HEK293 (cell line): Measurements from ENCODE around the gene VPS50.

Experiments used
- CTCF ChIA-PET: fragments of 350-600 bp; formaldehyde crosslinking; extraction: SDS; loops from one replicate; lab custom pipeline; 2021; ENCODE audit warnings: antibody characterized with exemption; lab: Yijun Ruan, JAX
- POLR2A ChIA-PET: fragments of 300-600 bp; formaldehyde crosslinking; extraction: SDS; loops from one replicate; lab custom pipeline; 2020; ENCODE audit warnings: antibody characterized with exemption, inconsistent platforms; lab: Yijun Ruan, JAX
- H3K27ac ChIP-seq: fragments of 200-500 bp; sonication (Bioruptor generic); 2 replicates; pipeline ENCODE4 v1.5.1; 2014; ENCODE audit warnings: low read depth, low read length, control low read depth, inconsistent platforms; ENCODE audit errors: extremely low read depth
- H3K36me3 ChIP-seq, 2 experiments: fragments of 200-500 bp in 1 of 2; sonication (Bioruptor generic) in 1 of 2; 1 replicate in 1 of 2; 2 replicates in 1 of 2; pipeline ENCODE4 v1.5.1; 2014 to 2017; ENCODE audit warnings: inconsistent platforms in 2 of 2, low read length in 2 of 2; ENCODE audit not compliant: control insufficient read depth in 2 of 2, insufficient read depth in 1 of 2
- H3K4me1 ChIP-seq: fragments of 200-500 bp; sonication (Bioruptor generic); 2 replicates; pipeline ENCODE4 v1.5.1; 2014; ENCODE audit warnings: mild to moderate bottlenecking, low read length, inconsistent platforms; ENCODE audit not compliant: control insufficient read depth, insufficient read depth
- H3K4me3 ChIP-seq: 2 replicates; pipeline ENCODE4 v1.5.1; 2011; ENCODE audit warnings: low read depth, mild to moderate bottlenecking, control low read depth, low read length, moderate library complexity
- H3K9me3 ChIP-seq: fragments of 200-500 bp; sonication (Bioruptor generic); 2 replicates; pipeline ENCODE4 v1.5.1; 2014; ENCODE audit warnings: low read depth, low read length, inconsistent platforms; ENCODE audit not compliant: control insufficient read depth, insufficient read depth
- FEZF1 ChIP-seq: fragments of 450-650 bp; formaldehyde crosslinking; IDR thresholded peaks from 2 replicates; pipeline ENCODE4 v1.5.1; 2016; ENCODE audit warnings: missing biosample characterization, missing genetic modification characterization
- GLI4 ChIP-seq: fragments of 450-650 bp; formaldehyde crosslinking; IDR thresholded peaks from 2 replicates; pipeline ENCODE4 v1.5.1; 2016; ENCODE audit warnings: missing biosample characterization, missing genetic modification characterization
- INSM2 ChIP-seq: fragments of 450-650 bp; formaldehyde crosslinking; IDR thresholded peaks from 2 replicates; pipeline ENCODE4 v1.5.1; 2016; ENCODE audit warnings: missing biosample characterization, missing genetic modification characterization
- OVOL3 ChIP-seq: fragments of 450-650 bp; formaldehyde crosslinking; IDR thresholded peaks from 2 replicates; pipeline ENCODE4 v1.5.1; 2016; ENCODE audit warnings: missing biosample characterization, missing genetic modification characterization
- PATZ1 ChIP-seq: fragments of 450-650 bp; formaldehyde crosslinking; IDR thresholded peaks from 2 replicates; pipeline ENCODE4 v1.5.1; 2016; ENCODE audit warnings: missing biosample characterization, missing genetic modification characterization
- YY2 ChIP-seq: fragments of 450-650 bp; formaldehyde crosslinking; IDR thresholded peaks from 2 replicates; pipeline ENCODE4 v1.5.1; 2016; ENCODE audit warnings: missing biosample characterization, missing genetic modification characterization
- ZNF138 ChIP-seq: fragments of 450-650 bp; formaldehyde crosslinking; IDR thresholded peaks from 2 replicates; pipeline ENCODE4 v1.5.1; 2016; ENCODE audit warnings: missing biosample characterization, missing genetic modification characterization, borderline replicate concordance
- ZNF169 ChIP-seq: fragments of 450-650 bp; formaldehyde crosslinking; IDR thresholded peaks from 2 replicates; pipeline ENCODE4 v1.5.1; 2016; ENCODE audit warnings: missing biosample characterization, missing genetic modification characterization
- ZNF184 ChIP-seq: fragments of 450-650 bp; IDR thresholded peaks from 2 replicates; pipeline ENCODE4 v1.5.1; 2018; ENCODE audit warnings: missing biosample characterization, mild to moderate bottlenecking, missing genetic modification characterization
- ZNF248 ChIP-seq: fragments of 450-650 bp; formaldehyde crosslinking; IDR thresholded peaks from 2 replicates; pipeline ENCODE4 v1.5.1; 2017; ENCODE audit warnings: missing biosample characterization, missing genetic modification characterization
- ZNF266 ChIP-seq: fragments of 450-650 bp; formaldehyde crosslinking; IDR thresholded peaks from 2 replicates; pipeline ENCODE4 v1.5.1; 2016; ENCODE audit warnings: missing biosample characterization, missing genetic modification characterization, low read depth
- ZNF311 ChIP-seq: fragments of 450-650 bp; formaldehyde crosslinking; IDR thresholded peaks from 2 replicates; pipeline ENCODE4 v1.5.1; 2017; ENCODE audit warnings: missing biosample characterization, missing genetic modification characterization, borderline replicate concordance
- ZNF362 ChIP-seq: fragments of 450-650 bp; formaldehyde crosslinking; IDR thresholded peaks from 2 replicates; pipeline ENCODE4 v1.5.1; 2016; ENCODE audit warnings: missing biosample characterization, missing genetic modification characterization
- ZNF473 ChIP-seq: fragments of 450-650 bp; formaldehyde crosslinking; IDR thresholded peaks from 2 replicates; pipeline ENCODE4 v1.5.1; 2017; ENCODE audit warnings: missing biosample characterization, missing genetic modification characterization
- ZNF639 ChIP-seq: fragments of 450-650 bp; formaldehyde crosslinking; IDR thresholded peaks from 2 replicates; pipeline ENCODE4 v1.5.1; 2016; ENCODE audit warnings: missing biosample characterization, missing genetic modification characterization
- TF ChIP-seq, protein P1 (sequence below): fragments of 450-650 bp; formaldehyde crosslinking; IDR thresholded peaks from 2 replicates; pipeline ENCODE4 v1.5.1; 2016; ENCODE audit warnings: missing biosample characterization, missing genetic modification characterization, borderline replicate concordance
- TF ChIP-seq, protein P2 (sequence below): fragments of 450-650 bp; formaldehyde crosslinking; optimal IDR thresholded peaks from 2 replicates; pipeline ENCODE3; 2016; ENCODE audit warnings: missing biosample characterization, mild to moderate bottlenecking, missing genetic modification characterization
- TF ChIP-seq, protein P3 (sequence below): fragments of 450-650 bp; formaldehyde crosslinking; IDR thresholded peaks from 2 replicates; pipeline ENCODE4 v1.5.1; 2016; ENCODE audit warnings: missing biosample characterization, missing genetic modification characterization

VPS50 gene

DNA sequence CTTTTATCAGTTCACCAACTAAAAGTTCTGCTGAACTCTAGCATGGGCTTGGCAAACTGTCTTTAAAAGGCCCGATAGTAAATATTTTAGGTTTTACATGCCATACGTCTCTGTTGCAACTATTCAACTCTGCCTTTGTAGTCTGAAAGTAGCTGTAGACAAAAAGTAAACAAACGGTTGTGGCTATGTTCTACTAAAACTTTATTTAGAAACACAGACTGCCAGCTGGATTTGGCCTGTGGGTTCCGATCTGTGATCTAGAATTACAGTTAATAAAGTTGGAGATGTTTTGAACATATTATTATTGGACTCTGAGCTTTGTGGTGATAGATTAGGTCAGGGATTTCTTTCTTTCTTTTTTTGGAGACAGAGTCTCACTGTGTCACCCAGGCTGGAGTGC lies 33.1 kb downstream of the VPS50 start:
- ChIA-PET POLR2A (no interaction called here), CTCF (interaction anchor here (1.3 to 1.5 kb wide), 2 partner anchors 20 to 38 kb away, joined by 3 read pairs; no protein-coding TSS in a partner anchor)
- H3K27ac ChIP-seq: no peak overlapping the region

DNA sequence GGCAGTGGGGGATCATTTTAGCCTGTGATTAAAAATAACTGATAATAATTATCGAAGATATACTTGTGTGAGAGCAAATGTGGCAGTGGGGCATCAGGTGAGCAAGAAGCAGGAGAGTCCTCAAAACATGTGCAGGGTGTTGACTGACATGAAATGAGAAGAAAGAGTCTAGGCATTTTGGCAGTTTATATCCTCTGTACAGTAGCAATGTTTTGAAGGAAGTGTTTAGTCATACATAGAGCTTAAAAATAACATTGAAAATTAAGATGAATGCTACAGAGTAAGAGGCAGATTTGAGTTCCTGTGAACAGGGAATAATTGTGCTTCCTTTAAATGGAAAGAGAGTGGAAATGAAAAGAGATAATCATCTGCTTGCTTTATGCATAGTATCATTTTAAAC lies 47.4 kb downstream of the VPS50 start:
- H3K36me3 ChIP-seq: no peaks in the 10 kb centered on the region; a peak in 1 of 3 replicates
- no peak for TF ChIP-seq OVOL3 (tag by site-specific recombination)
- TF ChIP-seq, all 188 proteins: peak for 0
- no peak overlapping the region for H3K4me3 ChIP-seq
- ChIA-PET POLR2A (no interaction called here), CTCF (no interaction called here)
- H3K9me3 ChIP-seq: no peaks in the 10 kb centered on the region
- no peak overlapping the region for H3K27ac ChIP-seq
- H3K4me1 ChIP-seq: no peaks in the 10 kb centered on the region

More for the DNA sequence above, 33.1 kb downstream of the VPS50 start:
- TF ChIP-seq, protein P1, sequence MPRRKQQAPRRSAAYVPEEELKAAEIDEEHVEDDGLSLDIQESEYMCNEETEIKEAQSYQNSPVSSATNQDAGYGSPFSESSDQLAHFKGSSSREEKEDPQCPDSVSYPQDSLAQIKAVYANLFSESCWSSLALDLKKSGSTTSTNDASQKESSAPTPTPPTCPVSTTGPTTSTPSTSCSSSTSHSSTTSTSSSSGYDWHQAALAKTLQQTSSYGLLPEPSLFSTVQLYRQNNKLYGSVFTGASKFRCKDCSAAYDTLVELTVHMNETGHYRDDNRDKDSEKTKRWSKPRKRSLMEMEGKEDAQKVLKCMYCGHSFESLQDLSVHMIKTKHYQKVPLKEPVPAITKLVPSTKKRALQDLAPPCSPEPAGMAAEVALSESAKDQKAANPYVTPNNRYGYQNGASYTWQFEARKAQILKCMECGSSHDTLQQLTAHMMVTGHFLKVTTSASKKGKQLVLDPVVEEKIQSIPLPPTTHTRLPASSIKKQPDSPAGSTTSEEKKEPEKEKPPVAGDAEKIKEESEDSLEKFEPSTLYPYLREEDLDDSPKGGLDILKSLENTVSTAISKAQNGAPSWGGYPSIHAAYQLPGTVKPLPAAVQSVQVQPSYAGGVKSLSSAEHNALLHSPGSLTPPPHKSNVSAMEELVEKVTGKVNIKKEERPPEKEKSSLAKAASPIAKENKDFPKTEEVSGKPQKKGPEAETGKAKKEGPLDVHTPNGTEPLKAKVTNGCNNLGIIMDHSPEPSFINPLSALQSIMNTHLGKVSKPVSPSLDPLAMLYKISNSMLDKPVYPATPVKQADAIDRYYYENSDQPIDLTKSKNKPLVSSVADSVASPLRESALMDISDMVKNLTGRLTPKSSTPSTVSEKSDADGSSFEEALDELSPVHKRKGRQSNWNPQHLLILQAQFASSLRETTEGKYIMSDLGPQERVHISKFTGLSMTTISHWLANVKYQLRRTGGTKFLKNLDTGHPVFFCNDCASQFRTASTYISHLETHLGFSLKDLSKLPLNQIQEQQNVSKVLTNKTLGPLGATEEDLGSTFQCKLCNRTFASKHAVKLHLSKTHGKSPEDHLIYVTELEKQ (tag by site-specific recombination): no peak
- TF ChIP-seq ZNF639 (tag by site-specific recombination): no peak
- TF ChIP-seq ZNF184 (tag by site-specific recombination): no peak
- TF ChIP-seq, protein P2, sequence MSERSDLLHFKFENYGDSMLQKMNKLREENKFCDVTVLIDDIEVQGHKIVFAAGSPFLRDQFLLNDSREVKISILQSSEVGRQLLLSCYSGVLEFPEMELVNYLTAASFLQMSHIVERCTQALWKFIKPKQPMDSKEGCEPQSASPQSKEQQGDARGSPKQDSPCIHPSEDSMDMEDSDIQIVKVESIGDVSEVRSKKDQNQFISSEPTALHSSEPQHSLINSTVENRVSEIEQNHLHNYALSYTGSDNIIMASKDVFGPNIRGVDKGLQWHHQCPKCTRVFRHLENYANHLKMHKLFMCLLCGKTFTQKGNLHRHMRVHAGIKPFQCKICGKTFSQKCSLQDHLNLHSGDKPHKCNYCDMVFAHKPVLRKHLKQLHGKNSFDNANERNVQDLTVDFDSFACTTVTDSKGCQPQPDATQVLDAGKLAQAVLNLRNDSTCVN (tag by site-specific recombination): no peak
- no peak for TF ChIP-seq ZNF266 (tag by site-specific recombination)
- no peak for TF ChIP-seq YY2 (tag by site-specific recombination)
- TF ChIP-seq ZNF473 (tag by site-specific recombination): no peak
- no peak for TF ChIP-seq GLI4
- TF ChIP-seq, all 188 proteins: peak for 0
- Histone ChIP-seq H3K36me3 (0 out of 3 replicates have a peak, but pooled peaks cover 0 to 4% of the 10 kb centered on the region in 2 experiments), H3K9me3 (no peaks in the 10 kb centered on the region), H3K4me3 (no peak overlapping the region), H3K4me1 (peaks cover 6% of the 10 kb centered on the region; the same call in 1 of the 2 replicates)

- H3K9me3 ChIP-seq: no peaks in the 10 kb centered on the region
- ChIA-PET CTCF (no interaction called here), POLR2A (no interaction called here)
- H3K4me1 ChIP-seq: no peaks in the 10 kb centered on the region
- no peak overlapping the region for H3K27ac ChIP-seq
- H3K4me3 ChIP-seq: no peak overlapping the region
- H3K36me3 ChIP-seq: no peaks in the 10 kb centered on the region; a peak in 1 of 3 replicates
- TF ChIP-seq ZNF169 (tag by site-specific recombination) (no peak), FEZF1 (tag by site-specific recombination) (no peak), ZNF311 (tag by site-specific recombination) (no peak), ZNF138 (tag by site-specific recombination) (no peak), INSM2 (no peak), PATZ1 (tag by site-specific recombination) (no peak), ZNF248 (tag by site-specific recombination) (no peak), ZNF362 (tag by site-specific recombination) (no peak)
- TF ChIP-seq, protein P3, sequence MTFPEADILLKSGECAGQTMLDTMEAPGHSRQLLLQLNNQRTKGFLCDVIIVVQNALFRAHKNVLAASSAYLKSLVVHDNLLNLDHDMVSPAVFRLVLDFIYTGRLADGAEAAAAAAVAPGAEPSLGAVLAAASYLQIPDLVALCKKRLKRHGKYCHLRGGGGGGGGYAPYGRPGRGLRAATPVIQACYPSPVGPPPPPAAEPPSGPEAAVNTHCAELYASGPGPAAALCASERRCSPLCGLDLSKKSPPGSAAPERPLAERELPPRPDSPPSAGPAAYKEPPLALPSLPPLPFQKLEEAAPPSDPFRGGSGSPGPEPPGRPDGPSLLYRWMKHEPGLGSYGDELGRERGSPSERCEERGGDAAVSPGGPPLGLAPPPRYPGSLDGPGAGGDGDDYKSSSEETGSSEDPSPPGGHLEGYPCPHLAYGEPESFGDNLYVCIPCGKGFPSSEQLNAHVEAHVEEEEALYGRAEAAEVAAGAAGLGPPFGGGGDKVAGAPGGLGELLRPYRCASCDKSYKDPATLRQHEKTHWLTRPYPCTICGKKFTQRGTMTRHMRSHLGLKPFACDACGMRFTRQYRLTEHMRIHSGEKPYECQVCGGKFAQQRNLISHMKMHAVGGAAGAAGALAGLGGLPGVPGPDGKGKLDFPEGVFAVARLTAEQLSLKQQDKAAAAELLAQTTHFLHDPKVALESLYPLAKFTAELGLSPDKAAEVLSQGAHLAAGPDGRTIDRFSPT (tag by site-specific recombination): no peak
These were observed 52.7 kb downstream of the VPS50 start for GRCh38 chr7:93284908-93285307.
